GM21447 (cell line): ENCODE data around the gene AZU1.
"Not testable (repeated sequence)": the region's sequence is repeated elsewhere in the genome, so short reads cannot be mapped to it uniquely, and the experiment has no call there.

Source experiments
- ATAC-seq: cut with Tn5 transposase; IDR thresholded peaks from one replicate; pipeline ENCODE4 v1.9.1; 2021; ENCODE audit not compliant: unreplicated experiment

AZU1 gene

GRCh38 chr19:807627-808422 lies 19.8 kb upstream of the AZU1 start:
- no peak for ATAC-seq

GRCh38 chr19:808423-808775 lies 19.2 kb upstream of the AZU1 start:
- ATAC-seq: no peak

GRCh38 chr19:810077-810855 lies 17.4 kb upstream of the AZU1 start:
- no peak for ATAC-seq

GRCh38 chr19:810883-811489 lies 16.7 kb upstream of the AZU1 start:
- no peak for ATAC-seq

GRCh38 chr19:811506-812048 lies 16.1 kb upstream of the AZU1 start:
- no peak for ATAC-seq

- ATAC-seq: no peak
Observed at GRCh38 chr19:812049-812746, 15.4 kb upstream of the AZU1 start.

- ATAC-seq: no peak
Observed at GRCh38 chr19:812747-813218, 14.9 kb upstream of the AZU1 start.

GRCh38 chr19:813219-814151 lies 14.2 kb upstream of the AZU1 start:
- no peak for ATAC-seq

- ATAC-seq: no peak
Observed at GRCh38 chr19:814152-815078, 13.2 kb upstream of the AZU1 start.

- no peak for ATAC-seq
Observed at GRCh38 chr19:815079-815774, 12.4 kb upstream of the AZU1 start.

GRCh38 chr19:815775-816499 lies 11.7 kb upstream of the AZU1 start:
- ATAC-seq: no peak

GRCh38 chr19:816500-816857 lies 11.2 kb upstream of the AZU1 start:
- no peak for ATAC-seq

- not testable (repeated sequence) for ATAC-seq
Observed at GRCh38 chr19:820212-820611, 7.4 kb upstream of the AZU1 start.

GRCh38 chr19:821231-821824 lies 6.3 kb upstream of the AZU1 start:
- no peak for ATAC-seq

- ATAC-seq: no peak
Observed at GRCh38 chr19:821825-822503, 5.7 kb upstream of the AZU1 start, which contains the start of gene PLPPR3. PLPPR3 (minus strand) TSS chr19:821955; CDS start chr19:821559, 396 bp downstream.

- ATAC-seq: no peak
Observed at GRCh38 chr19:823565-824121, 4.0 kb upstream of the AZU1 start.
